GM12801 (cell line): Measurements from ENCODE around the gene TWIST2.

Experiments used
- CTCF ChIP-seq: IDR thresholded peaks from one replicate; pipeline ENCODE4 v1.5.1; 2011; ENCODE audit warnings: control low read depth; ENCODE audit not compliant: insufficient read length; ENCODE audit errors: extremely low read depth

TWIST2 gene

GRCh38 chr2:238869293-238870124 is 21.6 kb downstream of the TWIST2 start:
- TF ChIP-seq CTCF, result no peak

- no peak for TF ChIP-seq CTCF
Measured at GRCh38 chr2:238870261-238870660, 22.4 kb downstream of the TWIST2 start.

- TF ChIP-seq CTCF, result no peak
Measured at GRCh38 chr2:238872026-238872425, 24.1 kb downstream of the TWIST2 start.

GRCh38 chr2:238872628-238873380 is 24.9 kb downstream of the TWIST2 start:
- no peak for TF ChIP-seq CTCF

GRCh38 chr2:238873381-238873801 is 25.5 kb downstream of the TWIST2 start:
- TF ChIP-seq CTCF, result no peak

- no peak for TF ChIP-seq CTCF
Measured at GRCh38 chr2:238873841-238874240, 26.0 kb downstream of the TWIST2 start.

- no peak for TF ChIP-seq CTCF
Measured at GRCh38 chr2:238874330-238875050, 26.6 kb downstream of the TWIST2 start.
